Fibroblast of mammary gland (primary cell): Measurements from ENCODE around the gene PAK1.
"Not testable (repeated sequence)": the region's sequence is repeated elsewhere in the genome, so short reads cannot be mapped to it uniquely, and the experiment has no call there.

ENCODE experiments used
- DNase-seq: peaks from one replicate; pipeline ENCODE4 v3.0.0-alpha.2; 2010; ENCODE audit warnings: low read depth
- H3K4me3 ChIP-seq: 2 replicates; pipeline ENCODE4 v1.5.1; 2011; ENCODE audit warnings: low read depth, mild to moderate bottlenecking, low read length, moderate library complexity; ENCODE audit not compliant: control insufficient read depth
- TF ChIP-seq, protein P1 (sequence below): conservative IDR thresholded peaks from 2 replicates; pipeline ENCODE4 v1.5.1; 2011; ENCODE audit warnings: low read depth, low read length, inconsistent platforms; ENCODE audit not compliant: control insufficient read depth, insufficient read depth

The PAK1 gene

DNA sequence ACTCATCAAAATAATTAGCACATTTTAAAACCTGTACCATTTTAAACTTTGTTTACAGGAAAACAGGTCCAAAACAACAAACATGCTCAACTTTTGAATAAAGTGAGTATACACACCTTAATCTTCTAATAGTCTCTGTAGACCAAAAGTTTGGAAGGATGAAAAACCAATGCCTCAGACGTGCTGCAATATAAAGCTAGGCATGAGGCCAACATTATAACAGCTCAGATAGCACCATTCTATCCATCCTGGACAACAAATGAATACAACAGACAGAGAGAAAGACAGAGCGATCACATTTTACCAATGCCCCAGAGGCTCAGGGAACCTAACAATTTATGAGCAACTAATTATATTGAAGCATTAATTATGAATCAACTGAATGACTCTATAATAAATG is 77.0 kb downstream of the PAK1 start:
- TF ChIP-seq, protein P1, sequence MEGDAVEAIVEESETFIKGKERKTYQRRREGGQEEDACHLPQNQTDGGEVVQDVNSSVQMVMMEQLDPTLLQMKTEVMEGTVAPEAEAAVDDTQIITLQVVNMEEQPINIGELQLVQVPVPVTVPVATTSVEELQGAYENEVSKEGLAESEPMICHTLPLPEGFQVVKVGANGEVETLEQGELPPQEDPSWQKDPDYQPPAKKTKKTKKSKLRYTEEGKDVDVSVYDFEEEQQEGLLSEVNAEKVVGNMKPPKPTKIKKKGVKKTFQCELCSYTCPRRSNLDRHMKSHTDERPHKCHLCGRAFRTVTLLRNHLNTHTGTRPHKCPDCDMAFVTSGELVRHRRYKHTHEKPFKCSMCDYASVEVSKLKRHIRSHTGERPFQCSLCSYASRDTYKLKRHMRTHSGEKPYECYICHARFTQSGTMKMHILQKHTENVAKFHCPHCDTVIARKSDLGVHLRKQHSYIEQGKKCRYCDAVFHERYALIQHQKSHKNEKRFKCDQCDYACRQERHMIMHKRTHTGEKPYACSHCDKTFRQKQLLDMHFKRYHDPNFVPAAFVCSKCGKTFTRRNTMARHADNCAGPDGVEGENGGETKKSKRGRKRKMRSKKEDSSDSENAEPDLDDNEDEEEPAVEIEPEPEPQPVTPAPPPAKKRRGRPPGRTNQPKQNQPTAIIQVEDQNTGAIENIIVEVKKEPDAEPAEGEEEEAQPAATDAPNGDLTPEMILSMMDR = no peak
- no peak for DNase-seq
- H3K4me3 ChIP-seq = no peak overlapping the region

- DNase-seq = no peak
- TF ChIP-seq, protein P1 = no peak
- H3K4me3 ChIP-seq = no peak overlapping the region
Observed at GRCh38 chr11:77396305-77396704, 77.6 kb downstream of the PAK1 start.

DNA sequence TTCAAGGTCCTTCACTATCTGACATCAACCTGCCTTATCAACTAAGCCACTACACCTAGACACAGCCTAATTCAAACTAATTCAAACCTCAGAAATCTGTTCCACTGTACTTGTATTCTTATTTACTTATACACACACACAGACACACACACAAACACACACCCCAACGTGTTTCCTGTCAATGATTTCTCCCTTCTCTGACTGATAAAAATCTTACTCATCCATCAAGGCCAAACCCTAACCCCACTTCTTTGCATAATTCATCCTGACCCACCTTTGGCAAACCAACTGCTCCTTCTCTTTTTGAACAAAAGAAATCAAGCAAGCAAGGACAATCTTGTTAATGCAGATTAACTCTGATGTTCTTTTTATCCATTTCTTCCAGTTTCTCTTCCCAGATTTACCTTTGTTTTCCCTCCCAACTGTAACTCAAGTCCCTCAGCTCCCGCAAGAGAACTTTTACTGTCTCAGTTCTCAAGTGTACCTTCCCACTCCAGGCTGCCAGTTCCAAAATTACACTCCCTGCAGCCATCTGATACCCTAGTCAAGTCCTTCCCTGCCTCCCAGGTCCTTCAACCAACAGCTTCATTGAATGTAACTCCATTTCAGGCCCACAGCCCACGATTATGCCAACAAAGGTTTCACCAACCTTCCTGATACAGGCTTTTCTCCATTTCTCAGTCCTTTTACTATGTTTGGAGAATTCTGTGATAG is 78.3 kb downstream of the PAK1 start:
- no peak for DNase-seq
- H3K4me3 ChIP-seq = no peak overlapping the region
- TF ChIP-seq, protein P1 = no peak

GRCh38 chr11:77392842-77393241 is 81.1 kb downstream of the PAK1 start:
- H3K4me3 ChIP-seq = no peak overlapping the region
- DNase-seq = no peak
- TF ChIP-seq, protein P1 = no peak

- H3K4me3 ChIP-seq = no peak overlapping the region
- DNase-seq = no peak
- TF ChIP-seq, protein P1 = no peak
Observed at GRCh38 chr11:77387701-77388100, 86.2 kb downstream of the PAK1 start.

DNA sequence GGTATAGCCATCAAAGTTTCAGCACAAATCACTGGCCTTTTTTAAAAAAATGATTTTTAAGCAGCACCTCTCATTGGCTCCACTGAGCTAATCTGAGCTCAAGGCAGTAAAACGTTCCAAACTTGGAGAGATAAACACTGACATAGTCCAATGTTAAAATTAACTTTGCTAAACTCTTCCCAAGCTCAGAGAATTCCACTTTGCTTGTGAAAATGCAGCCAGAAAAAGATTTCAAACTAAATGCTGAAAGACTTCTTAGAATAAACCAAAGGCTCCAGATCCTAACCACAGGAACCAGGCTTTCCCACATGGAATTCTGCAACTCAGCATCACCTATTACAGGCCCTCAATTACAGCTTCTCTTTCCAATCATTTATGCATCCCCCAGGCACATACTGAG is 87.7 kb downstream of the PAK1 start:
- DNase-seq = no peak
- no peak overlapping the region for H3K4me3 ChIP-seq
- TF ChIP-seq, protein P1 = no peak

DNA sequence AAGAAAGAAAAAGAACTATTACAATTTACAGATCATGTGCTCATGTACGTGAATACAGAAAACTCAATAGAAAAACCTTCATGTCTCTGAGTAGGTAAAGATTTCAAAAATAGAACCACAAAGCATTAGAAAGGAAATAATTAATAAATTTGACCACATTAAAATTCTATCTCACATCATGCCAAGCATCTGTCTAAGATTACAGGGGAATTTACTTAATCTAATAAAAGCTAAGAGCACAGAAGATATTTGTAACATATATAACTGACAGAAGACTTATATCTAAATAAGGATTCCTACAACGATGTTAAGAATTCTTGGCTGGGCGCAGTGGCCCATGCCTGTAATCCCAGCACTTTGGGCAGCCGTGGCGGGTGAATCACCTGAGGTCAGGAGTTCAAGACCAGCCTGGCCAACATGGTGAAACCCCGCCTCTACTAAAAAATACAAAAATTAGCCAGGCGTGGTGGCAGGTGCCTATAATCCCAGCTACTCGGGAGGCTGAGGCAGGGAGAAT is 88.6 kb downstream of the PAK1 start:
- not testable (repeated sequence) for H3K4me3 ChIP-seq, DNase-seq
